T47D (cell line): ENCODE measurements around the gene IGFL1.
A peak's percentile ranks its signal among the peaks of the same experiment; 100 is the strongest.
"Not testable (repeated sequence)": the region's sequence is repeated elsewhere in the genome, so short reads cannot be mapped to it uniquely, and the experiment has no call there.

Source experiments
- DNase-seq, 2 experiments: peaks; one replicate each; pipeline versions ENCODE4 v3.0.0 to v3.0.0-alpha.2; 2011 to 2012; ENCODE audit warnings: low read depth in 1 of 2, low spot score in 1 of 2
- JUND ChIP-seq: IDR thresholded peaks from 2 replicates; pipeline ENCODE4 v1.6.1; 2012; ENCODE audit warnings: low read depth
- in situ Hi-C: cut with HindIII; loops from 2 replicates; pipeline ENCODE4 v1.10.0; 2016; ENCODE audit warnings: low sequenced_read_pairs, low pct_unique_long_range_greater_than_20kb

IGFL1 gene

GRCh38 chr19:46240693-46241092 is 11.2 kb downstream of the IGFL1 start:
- TF ChIP-seq JUND, result no peak
- in situ Hi-C loops, result no loop called here
- no peak for DNase-seq

GRCh38 chr19:46241626-46242025 is 12.1 kb downstream of the IGFL1 start:
- TF ChIP-seq JUND, result no peak
- in situ Hi-C loops, result no loop called here
- no peak for DNase-seq

DNA sequence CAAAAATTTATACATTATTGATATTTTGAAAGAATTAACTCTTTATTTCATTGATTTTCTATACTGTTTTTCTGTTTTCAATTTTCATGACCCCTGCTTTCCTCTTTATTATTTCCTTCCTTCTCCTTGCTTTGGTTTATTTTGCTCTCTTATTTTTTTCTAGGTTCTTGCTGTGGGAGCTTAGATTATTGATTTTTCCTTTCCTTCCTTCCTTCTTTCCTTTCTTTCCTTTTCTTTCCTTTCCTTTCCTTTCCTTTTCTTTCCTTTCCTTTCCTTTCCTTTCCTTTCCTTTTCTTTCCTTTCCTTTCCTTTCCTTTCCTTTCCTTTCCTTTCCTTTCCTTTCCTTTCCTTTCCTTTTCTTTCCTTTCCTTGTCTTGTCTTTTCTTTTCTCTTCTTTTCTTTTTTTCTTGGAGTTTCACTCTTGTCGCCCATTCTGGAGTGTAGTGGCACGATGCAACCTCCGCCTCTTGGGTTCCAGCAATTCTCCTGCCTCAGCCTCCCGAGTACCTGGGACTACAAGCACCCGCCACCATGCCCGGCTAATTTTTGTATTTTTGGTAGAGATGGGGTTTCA is 13.6 kb downstream of the IGFL1 start:
- DNase-seq, in situ Hi-C loops: not testable (repeated sequence)

DNA sequence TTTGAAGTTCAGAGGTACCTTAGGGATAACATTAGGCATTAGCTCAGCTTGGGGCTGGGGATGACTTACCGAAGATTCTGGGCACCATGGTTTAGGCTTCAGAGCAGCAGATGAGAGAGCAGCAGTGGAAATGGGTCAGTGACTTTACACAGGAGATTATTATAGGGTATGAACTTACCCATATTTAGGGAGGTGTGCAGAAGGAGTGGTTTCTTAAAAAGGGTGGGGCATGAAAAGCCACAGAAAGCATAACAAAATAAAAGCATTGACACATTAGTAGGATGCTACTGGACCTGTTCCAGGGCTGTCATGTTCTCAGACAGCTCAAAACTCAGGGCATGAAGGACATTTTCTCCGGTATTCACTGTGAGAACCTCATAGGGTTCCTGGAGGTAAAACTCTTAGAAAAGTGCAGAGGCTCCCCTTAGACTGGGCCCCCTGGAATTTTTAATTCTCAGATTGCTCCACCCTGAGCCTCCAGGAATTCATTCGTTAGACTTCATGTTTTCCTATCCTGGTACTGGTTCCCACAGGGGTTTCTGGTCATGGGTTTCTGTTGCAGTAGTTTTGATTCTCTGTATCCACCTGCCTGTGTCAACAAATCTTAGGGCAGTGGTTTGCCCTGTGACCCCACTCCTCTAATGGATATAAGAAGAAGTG is 20.7 kb downstream of the IGFL1 start:
- no peak for TF ChIP-seq JUND
- in situ Hi-C loops, result no loop called here
- no peak for DNase-seq

DNA sequence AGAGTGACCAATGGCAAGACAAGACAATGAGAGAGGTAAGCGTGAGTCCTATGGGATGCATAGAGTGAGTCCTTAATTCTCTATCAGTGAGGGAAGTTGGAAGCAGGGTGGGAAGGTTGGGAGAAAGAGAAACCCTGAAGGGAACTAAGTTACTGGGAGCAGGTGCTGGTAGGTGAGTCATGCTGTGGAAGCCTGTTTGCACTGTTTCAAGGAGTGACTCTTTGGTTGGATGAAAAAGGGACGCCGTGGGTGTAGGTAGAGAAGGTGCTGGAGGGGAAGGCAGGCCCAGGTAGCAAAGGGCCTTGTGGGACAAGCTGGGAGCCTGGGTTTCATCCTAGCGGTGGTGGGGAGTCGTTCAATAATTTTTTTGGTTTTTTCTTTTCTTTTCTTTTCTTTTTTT is 21.9 kb downstream of the IGFL1 start:
- TF ChIP-seq JUND, result no peak
- no peak for DNase-seq
- in situ Hi-C loops, result no loop called here

DNA sequence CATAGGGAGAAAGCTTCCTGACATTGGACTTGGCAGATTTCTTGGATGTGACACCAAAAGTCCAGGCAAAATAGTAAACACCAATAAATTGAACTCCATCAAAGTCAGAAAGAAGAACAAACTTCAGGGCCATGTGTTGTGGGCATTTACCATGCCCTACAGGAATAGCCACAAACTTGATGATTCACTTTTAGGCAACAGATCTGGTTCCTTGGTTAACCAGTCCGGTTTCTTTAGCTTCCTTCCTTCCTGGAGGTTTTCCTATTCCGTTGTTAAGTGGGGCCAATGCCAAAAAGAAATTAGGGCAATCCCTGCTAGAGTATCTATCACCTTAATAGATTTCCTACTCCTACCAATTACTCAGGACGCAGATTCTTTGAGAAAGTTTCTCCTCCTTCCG is 25.2 kb downstream of the IGFL1 start:
- TF ChIP-seq JUND, result no peak
- DNase-seq, result peak in 1 of 2 experiments; percentile 52
- in situ Hi-C loops, result no loop called here

GRCh38 chr19:46256855-46257254 is 27.3 kb downstream of the IGFL1 start:
- in situ Hi-C loops, result no loop called here
- no peak for DNase-seq
- no peak for TF ChIP-seq JUND

DNA sequence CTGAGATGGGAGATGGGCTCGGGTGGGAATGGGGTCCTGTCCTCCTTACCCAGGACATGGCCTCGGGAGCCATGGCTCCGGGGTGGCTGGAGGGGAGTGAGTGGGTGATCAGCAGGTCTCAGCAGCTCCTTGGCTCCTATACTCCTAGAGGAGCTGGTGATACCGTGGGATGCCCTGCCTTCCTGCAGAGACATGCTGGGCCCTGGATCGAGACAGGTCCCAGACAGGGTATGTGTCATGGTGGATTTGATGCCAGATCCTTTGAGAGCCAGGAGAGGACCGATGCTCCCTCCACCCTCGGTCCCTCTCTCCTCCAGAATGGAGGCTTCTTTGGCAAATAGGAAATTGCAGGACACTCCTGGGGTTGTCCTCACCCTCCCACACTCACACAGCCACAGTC is 32.0 kb downstream of the IGFL1 start:
- DNase-seq, in situ Hi-C loops: not testable (repeated sequence)

- in situ Hi-C loops, DNase-seq: not testable (repeated sequence)
Measured at GRCh38 chr19:46262684-46263296, 33.2 kb downstream of the IGFL1 start.

DNA sequence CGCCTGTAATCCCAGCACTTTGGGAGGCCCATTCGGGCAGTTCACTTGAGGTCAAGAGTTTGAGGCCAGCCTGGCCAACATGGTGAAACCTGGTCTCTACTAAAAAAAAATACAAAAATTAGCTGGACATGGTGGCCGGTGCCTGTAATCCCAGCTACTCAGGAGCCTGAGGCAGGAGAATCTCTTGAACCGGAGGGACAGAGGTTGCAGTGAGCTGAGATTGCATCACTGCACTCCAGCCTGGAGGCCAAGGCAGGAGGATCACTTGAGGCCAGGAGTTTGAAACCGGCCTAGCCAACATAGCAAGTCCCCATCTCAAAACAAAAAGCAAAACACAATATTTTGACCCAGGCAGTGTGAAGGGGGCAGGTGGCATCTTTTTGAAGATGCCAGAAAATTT is 35.3 kb downstream of the IGFL1 start:
- in situ Hi-C loops, DNase-seq: not testable (repeated sequence)

- TF ChIP-seq JUND, result no peak
- in situ Hi-C loops, result no loop called here
Measured at GRCh38 chr19:46265217-46265828, 35.8 kb downstream of the IGFL1 start.

DNA sequence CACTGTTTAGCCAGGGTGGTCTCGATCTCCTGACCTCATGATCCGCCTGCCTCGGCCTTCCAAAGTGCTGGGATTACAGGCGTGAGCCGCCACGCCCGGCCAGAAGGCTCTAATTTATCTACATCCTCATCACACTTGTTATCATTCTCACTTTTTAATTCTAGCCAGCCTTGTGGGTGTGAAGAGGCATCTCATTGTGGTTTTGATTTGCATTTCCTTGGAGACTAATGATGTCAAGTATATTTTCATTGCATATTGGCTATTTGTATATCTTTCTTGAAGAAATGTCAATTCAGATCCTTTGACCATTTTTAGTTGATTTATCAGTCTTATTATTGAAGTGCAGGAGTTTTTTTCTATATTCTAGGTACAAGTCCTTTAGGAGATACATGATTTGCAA is 39.6 kb downstream of the IGFL1 start:
- DNase-seq, result no peak
- TF ChIP-seq JUND, result no peak
- in situ Hi-C loops, result no loop called here

More at GRCh38 chr19:46265217-46265828, 35.8 kb downstream of the IGFL1 start:
- DNase-seq, result peak; percentile 25 to 79

DNA sequence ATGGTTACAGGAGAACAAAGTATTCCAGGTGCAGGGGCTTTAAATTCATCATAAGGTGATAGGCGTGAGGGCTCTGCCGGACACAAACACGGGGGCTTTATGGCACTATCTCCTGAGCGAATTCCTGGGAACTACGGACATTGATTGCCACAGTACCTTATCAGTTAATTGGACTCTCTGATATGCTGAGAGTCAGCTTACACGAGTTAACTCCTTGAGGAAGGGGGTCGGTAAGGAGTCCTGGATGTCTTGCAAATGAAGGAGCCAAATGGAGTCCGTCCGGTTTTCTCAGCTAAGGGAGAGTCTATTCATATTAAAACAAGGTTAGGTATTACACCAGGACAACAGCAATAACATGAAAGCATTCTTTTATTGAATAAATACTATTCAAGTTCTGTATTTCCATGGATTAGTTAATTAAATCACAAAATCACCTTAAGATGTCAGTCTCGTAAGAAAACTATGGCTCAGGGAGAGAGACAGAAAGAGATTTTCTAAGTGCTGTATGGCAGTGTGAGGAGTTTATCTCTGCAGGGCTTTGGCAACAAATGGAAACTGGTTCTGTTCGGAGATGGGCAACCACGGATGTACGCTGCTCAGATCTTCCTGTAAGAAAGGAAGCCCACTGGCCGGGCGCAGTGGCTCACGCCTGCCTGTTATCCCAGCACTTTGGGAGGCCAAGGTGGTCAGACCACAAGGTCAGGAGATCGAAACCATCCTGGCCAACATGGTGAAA is 41.1 kb downstream of the IGFL1 start:
- no peak for DNase-seq
- in situ Hi-C loops, result no loop called here
- no peak for TF ChIP-seq JUND
